GM23248 (cell line): Measurements from ENCODE around the gene CUL3.
"Not testable (repeated sequence)": the region's sequence is repeated elsewhere in the genome, so short reads cannot be mapped to it uniquely, and the experiment has no call there.

ENCODE experiments used
- EZH2 ChIP-seq: fragments of 200-600 bp; sonication (generic); IDR thresholded peaks from 2 replicates; pipeline ENCODE4 v1.6.1; 2018; ENCODE audit warnings: antibody characterized with exemption, mild to moderate bottlenecking; ENCODE audit not compliant: insufficient read depth, poor library complexity, severe bottlenecking
- EZH2phosphoT487 ChIP-seq: fragments of 200-600 bp; sonication (generic); IDR thresholded peaks from 2 replicates; pipeline ENCODE4 v1.6.1; 2018; ENCODE audit warnings: antibody characterized with exemption, moderate library complexity, mild to moderate bottlenecking, low read depth; ENCODE audit not compliant: insufficient read depth

DNA sequence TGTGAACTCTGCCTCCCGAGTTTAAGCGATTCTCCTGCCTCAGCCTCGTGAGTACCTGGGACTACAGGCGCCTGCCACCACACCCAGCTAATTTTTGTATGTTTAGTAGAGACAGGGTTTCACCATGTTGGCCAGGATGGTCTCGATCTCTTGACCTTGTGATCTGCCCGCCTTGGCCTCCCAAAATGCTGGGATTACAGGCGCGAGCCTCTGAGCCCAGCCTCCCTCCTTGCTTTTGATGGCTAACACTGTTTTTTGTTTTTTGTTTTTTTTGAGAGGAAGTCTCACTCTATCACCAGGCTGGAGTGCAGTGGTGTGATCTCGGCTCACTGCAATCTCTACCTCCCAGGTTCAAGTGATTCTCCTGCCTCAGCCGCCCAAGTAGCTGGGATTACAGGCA, 68.8 kb downstream of the CUL3 start:
- not testable (repeated sequence) for TF ChIP-seq EZH2, EZH2phosphoT487
